ENCODE measurements around the gene TENM4.

The TENM4 gene

GRCh38 chr11:78806214-78807004 lies 634.4 kb downstream of the TENM4 start:
- ChIA-PET CTCF (interaction anchor here (5.8 kb wide), 1 partner anchor 9 kb away, joined by 46 read pairs; no protein-coding TSS in a partner anchor), POLR2A (no interaction called here)
- TF ChIP-seq, protein P1, sequence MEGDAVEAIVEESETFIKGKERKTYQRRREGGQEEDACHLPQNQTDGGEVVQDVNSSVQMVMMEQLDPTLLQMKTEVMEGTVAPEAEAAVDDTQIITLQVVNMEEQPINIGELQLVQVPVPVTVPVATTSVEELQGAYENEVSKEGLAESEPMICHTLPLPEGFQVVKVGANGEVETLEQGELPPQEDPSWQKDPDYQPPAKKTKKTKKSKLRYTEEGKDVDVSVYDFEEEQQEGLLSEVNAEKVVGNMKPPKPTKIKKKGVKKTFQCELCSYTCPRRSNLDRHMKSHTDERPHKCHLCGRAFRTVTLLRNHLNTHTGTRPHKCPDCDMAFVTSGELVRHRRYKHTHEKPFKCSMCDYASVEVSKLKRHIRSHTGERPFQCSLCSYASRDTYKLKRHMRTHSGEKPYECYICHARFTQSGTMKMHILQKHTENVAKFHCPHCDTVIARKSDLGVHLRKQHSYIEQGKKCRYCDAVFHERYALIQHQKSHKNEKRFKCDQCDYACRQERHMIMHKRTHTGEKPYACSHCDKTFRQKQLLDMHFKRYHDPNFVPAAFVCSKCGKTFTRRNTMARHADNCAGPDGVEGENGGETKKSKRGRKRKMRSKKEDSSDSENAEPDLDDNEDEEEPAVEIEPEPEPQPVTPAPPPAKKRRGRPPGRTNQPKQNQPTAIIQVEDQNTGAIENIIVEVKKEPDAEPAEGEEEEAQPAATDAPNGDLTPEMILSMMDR (IDR thresholded peaks at IDR 0.05; ENCODE audit: control extremely low read depth, extremely low read depth, low read depth, missing control alignments), result no peak
- DNase-seq (ENCODE audit: extremely low spot score), result no peak

DNA sequence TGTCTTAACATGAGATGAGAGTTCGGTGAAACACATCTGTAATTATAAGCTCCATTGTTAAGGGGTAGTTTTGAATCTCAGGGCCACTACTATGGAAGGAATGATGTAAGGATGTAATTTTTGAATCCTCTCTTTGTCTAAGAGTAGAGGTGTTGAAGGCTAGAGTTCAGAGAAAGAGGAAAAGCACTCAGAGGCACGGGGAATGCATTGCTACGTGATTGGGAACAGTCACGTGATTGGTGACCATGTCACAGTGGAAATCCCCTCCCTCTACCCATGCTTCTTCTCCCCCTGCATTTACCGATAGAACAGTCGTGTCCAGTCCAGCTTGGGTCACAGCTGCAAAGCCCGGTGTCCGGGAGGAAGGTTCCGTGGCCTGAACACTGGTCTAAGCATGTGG lies 635.8 kb downstream of the TENM4 start:
- DNase-seq (ENCODE audit: extremely low spot score), result no peak
- TF ChIP-seq, protein P1 (IDR thresholded peaks at IDR 0.05; ENCODE audit: control extremely low read depth, extremely low read depth, low read depth, missing control alignments), result no peak
- ChIA-PET POLR2A (no interaction called here), CTCF (interaction anchor here (1.0 to 1.3 kb wide), 2 partner anchors 16 to 24 kb away, joined by 3 to 4 read pairs; no protein-coding TSS in a partner anchor)

DNA sequence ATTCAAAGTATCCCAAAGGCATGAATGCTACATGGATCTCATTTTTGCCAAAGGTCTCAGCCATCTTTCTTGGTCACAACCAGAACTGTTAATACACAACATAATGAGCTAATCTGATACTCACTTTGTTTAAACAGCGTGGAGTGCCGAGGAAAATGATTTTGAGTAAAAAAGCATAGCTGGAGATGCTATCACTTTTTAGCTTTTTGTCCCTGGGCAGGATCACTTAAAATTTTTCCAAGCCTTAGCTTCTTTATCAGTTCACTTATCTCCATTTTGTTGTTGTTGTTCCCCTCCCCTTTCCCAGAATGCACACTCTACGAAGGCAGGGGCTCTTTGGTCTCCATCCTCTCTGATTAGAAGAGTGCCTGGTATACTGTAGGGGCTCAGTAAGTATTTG lies 636.8 kb downstream of the TENM4 start:
- CTCF ChIA-PET, result interaction anchor here (0.7 to 1.3 kb wide), 7 partner anchors 13 to 296 kb away, joined by 3 to 4 read pairs (median 3); no protein-coding TSS in a partner anchor
- POLR2A ChIA-PET, result no interaction called here
- TF ChIP-seq, protein P1 (IDR thresholded peaks at IDR 0.05; ENCODE audit: control extremely low read depth, extremely low read depth, low read depth, missing control alignments), result no peak
- no peak for DNase-seq (ENCODE audit: extremely low spot score)

DNA sequence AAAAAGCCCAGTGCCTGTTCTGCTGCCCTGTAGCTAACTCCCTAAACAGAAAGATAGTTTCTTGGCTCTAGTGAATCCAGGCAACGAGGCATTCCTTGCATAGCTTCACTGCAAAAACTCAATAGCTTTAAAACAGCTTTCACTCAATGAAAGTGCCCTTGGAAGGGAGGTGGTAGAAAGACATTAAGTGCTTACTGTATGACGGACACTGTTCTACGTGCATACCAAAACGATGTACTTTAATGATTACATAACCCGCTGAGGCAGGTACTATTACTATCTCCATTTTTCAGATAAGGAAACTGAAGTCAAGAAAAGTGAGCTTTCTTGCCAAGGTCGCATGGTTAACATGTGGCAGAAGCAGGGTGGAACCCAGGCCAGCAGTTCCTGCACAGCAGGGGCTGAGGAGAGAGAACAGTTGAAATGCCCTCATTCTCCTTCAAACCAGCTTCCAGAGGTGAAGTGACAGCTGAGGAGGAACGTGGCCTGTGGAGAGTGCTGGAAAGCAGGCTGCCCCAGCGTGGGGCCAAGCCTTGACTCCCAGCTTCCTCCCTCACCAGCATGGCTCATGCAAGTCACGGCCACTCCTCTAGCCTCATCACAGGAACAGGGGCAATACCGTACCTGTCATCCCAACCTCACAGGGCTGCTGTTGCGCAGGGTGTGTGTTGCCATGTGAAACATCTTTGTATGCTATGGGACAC lies 638.6 kb downstream of the TENM4 start:
- ChIA-PET CTCF (interaction anchor here (0.9 to 6.3 kb wide), 4 partner anchors 9 to 298 kb away, joined by 3 to 29 read pairs (median 4); no protein-coding TSS in a partner anchor), POLR2A (no interaction called here)
- TF ChIP-seq, protein P1 (IDR thresholded peaks at IDR 0.05; ENCODE audit: control extremely low read depth, extremely low read depth, low read depth, missing control alignments), result no peak
- DNase-seq (ENCODE audit: extremely low spot score), result no peak

GRCh38 chr11:78801161-78801884 lies 639.5 kb downstream of the TENM4 start:
- POLR2A ChIA-PET, result no interaction called here
- TF ChIP-seq, protein P1 (IDR thresholded peaks at IDR 0.05; ENCODE audit: control extremely low read depth, extremely low read depth, low read depth, missing control alignments), result no peak
- CTCF ChIA-PET, result interaction anchor here (0.9 to 6.3 kb wide), 5 partner anchors 8 to 299 kb away, joined by 3 to 29 read pairs (median 3); no protein-coding TSS in a partner anchor
- DNase-seq (ENCODE audit: extremely low spot score), result no peak

GRCh38 chr11:78800756-78801155 lies 640.1 kb downstream of the TENM4 start:
- TF ChIP-seq, protein P1 (IDR thresholded peaks at IDR 0.05; ENCODE audit: control extremely low read depth, extremely low read depth, low read depth, missing control alignments), result no peak
- CTCF ChIA-PET, result interaction anchor here (1.5 to 6.3 kb wide), 3 partner anchors 11 to 299 kb away, joined by 3 to 29 read pairs (median 6); no protein-coding TSS in a partner anchor
- DNase-seq (ENCODE audit: extremely low spot score), result no peak
- POLR2A ChIA-PET, result no interaction called here
